ENCODE data around the gene BACH2.

BACH2 gene

GRCh38 chr6:90302320-90302719 lies 5.7 kb upstream of the BACH2 start:
- no peak for DNase-seq

- DNase-seq: no peak
Observed at GRCh38 chr6:90301816-90302215, 5.2 kb upstream of the BACH2 start.

- no peak for DNase-seq
Observed at GRCh38 chr6:90298459-90299053, 1.9 kb upstream of the BACH2 start.

- peak in 2 of 56 donors; percentile 23 to 40 for DNase-seq
Observed at GRCh38 chr6:90297867-90298381, 1.3 kb upstream of the BACH2 start.

- peak in 8 of 56 donors; percentile 43 to 69 (median 56) for DNase-seq
Observed at GRCh38 chr6:90297115-90297866, 648 bp upstream of the BACH2 start.

GRCh38 chr6:90295854-90296340 lies 746 bp downstream of the BACH2 start:
- peak in 52 of 56 donors; percentile 11 to 82 (median 59) for DNase-seq

GRCh38 chr6:90294989-90295853 lies 1.4 kb downstream of the BACH2 start:
- peak in 42 of 56 donors; percentile 13 to 72 (median 50) for DNase-seq

GRCh38 chr6:90294614-90294988 lies 2.0 kb downstream of the BACH2 start:
- peak in 5 of 56 donors; percentile 6 to 18 (median 14) for DNase-seq

- no peak for DNase-seq
Observed at GRCh38 chr6:90294008-90294511, 2.6 kb downstream of the BACH2 start.

- DNase-seq: no peak
Observed at GRCh38 chr6:90293319-90293953, 3.2 kb downstream of the BACH2 start.

- no peak for DNase-seq
Observed at GRCh38 chr6:90291565-90291964, 5.1 kb downstream of the BACH2 start.

- no peak for DNase-seq
Observed at GRCh38 chr6:90290811-90291420, 5.7 kb downstream of the BACH2 start.

GRCh38 chr6:90289902-90290301 lies 6.7 kb downstream of the BACH2 start:
- DNase-seq: no peak

GRCh38 chr6:90288404-90288803 lies 8.2 kb downstream of the BACH2 start:
- DNase-seq: no peak

- no peak for DNase-seq
Observed at GRCh38 chr6:90286884-90287488, 9.7 kb downstream of the BACH2 start.

- DNase-seq: peak in 54 of 56 donors; percentile 7 to 91 (median 60)
Observed at GRCh38 chr6:90285611-90286381, 10.8 kb downstream of the BACH2 start.

GRCh38 chr6:90285042-90285481 lies 11.6 kb downstream of the BACH2 start:
- no peak for DNase-seq

- peak in 1 of 56 donors; percentile 14 for DNase-seq
Observed at GRCh38 chr6:90284236-90285041, 12.2 kb downstream of the BACH2 start.

Measured in amygdala (tissue), 56 donors.